ENCODE data around the gene KCNMA1. TPM values are rescaled to one million over a fixed set of nuclear protein-coding genes. Genes with fewer than 3 reads are reported as not detected.

KCNMA1 gene
- total and polyA plus RNA-seq, 2 donors (not counting 1 experiment from before 2014, with no cell fraction given): 0.82 to 3.1 TPM

GRCh38 chr10:77461636-77462296, 175.8 kb downstream of the KCNMA1 start:
- ChIA-PET POLR2A (no interaction called here), CTCF (no interaction called here)
- H3K27me3 Mint-ChIP-seq: peaks cover 3% of the 10 kb centered on the region
- Histone ChIP-seq H4K20me1 (ENCODE audit: control insufficient read depth, insufficient read depth, low read length, poor library complexity, severe bottlenecking) (no peaks in the 10 kb centered on the region), H3K9me3 (ENCODE audit: control extremely low read depth in 1 of 3, control insufficient read depth in 2 of 3, insufficient read depth in 1 of 3, low read length in 2 of 3) (peaks cover 0 to 6% (median 0%) of the 10 kb centered on the region in 3 donors), H3K27ac (ENCODE audit: low read length in 2 of 2) (no peak overlapping the region), H3K4me3 (ENCODE audit: control extremely low read depth in 1 of 5, extremely low read depth in 1 of 5, insufficient read depth in 1 of 5, low read depth in 2 of 5, low read length in 4 of 5) (no peak overlapping the region), H3K4me1 (ENCODE audit: control insufficient read depth in 2 of 2, insufficient read depth in 2 of 2, low read length in 2 of 2) (no peaks in the 10 kb centered on the region), H3K36me3 (replicated peaks in 1 of 2; ENCODE audit: control extremely low read depth in 1 of 2, control insufficient read depth in 1 of 2, extremely low read depth in 1 of 2, insufficient read depth in 2 of 2, low read length in 1 of 2) (no peaks in the 10 kb centered on the region), H2AFZ (ENCODE audit: insufficient read depth, low read depth, low read length, poor library complexity, severe bottlenecking) (no peak overlapping the region), H3K79me2 (ENCODE audit: control insufficient read depth, insufficient read depth, low read length) (no peaks in the 10 kb centered on the region), H3K9ac (ENCODE audit: low read length) (no peak overlapping the region), H3K4me2 (replicated peaks; ENCODE audit: low read depth, low read length, poor library complexity, severe bottlenecking) (no peak overlapping the region), H3K27me3 (replicated peaks in 1 of 4; ENCODE audit: control extremely low read depth in 1 of 4, control insufficient read depth in 3 of 4, insufficient read depth in 4 of 4, low read length in 3 of 4) (peaks cover 0 to 4% (median 0%) of the 10 kb centered on the region in 4 experiments)
- DNase-seq (no peak), ATAC-seq (ENCODE audit: low read depth) (no peak)
- intact Hi-C loops (cut with micrococcal nuclease): no loop called here
- no peak overlapping the region for H3K27ac Mint-ChIP-seq
- no peaks in the 10 kb centered on the region for H3K4me1 Mint-ChIP-seq
- WGBS (ENCODE audit: insufficient coverage): 73% methylated on average over 7 of the region's 7 CpGs
- no peaks in the 10 kb centered on the region for H3K9me3 Mint-ChIP-seq (ENCODE audit: insufficient read depth)
- no peak for TF ChIP-seq EZH2 (IDR thresholded peaks at IDR 0.05; ENCODE audit: borderline replicate concordance, insufficient read depth, low read depth, low read length, poor library complexity, severe bottlenecking)
- TF ChIP-seq CTCF (IDR thresholded peaks at IDR 0.05): no peak
- no peak overlapping the region for H3K4me3 Mint-ChIP-seq

- Histone ChIP-seq H3K9me3 (ENCODE audit: control extremely low read depth in 1 of 3, control insufficient read depth in 2 of 3, insufficient read depth in 1 of 3, low read length in 2 of 3) (peaks cover 0 to 2% (median 0%) of the 10 kb centered on the region in 3 donors), H3K4me3 (ENCODE audit: control extremely low read depth in 1 of 5, extremely low read depth in 1 of 5, insufficient read depth in 1 of 5, low read depth in 2 of 5, low read length in 4 of 5) (no peak overlapping the region), H3K27ac (ENCODE audit: low read length in 2 of 2) (no peak overlapping the region), H3K27me3 (replicated peaks in 1 of 4; ENCODE audit: control extremely low read depth in 1 of 4, control insufficient read depth in 3 of 4, insufficient read depth in 4 of 4, low read length in 3 of 4) (peaks cover 0 to 7% (median 0%) of the 10 kb centered on the region in 4 experiments), H3K4me1 (ENCODE audit: control insufficient read depth in 2 of 2, insufficient read depth in 2 of 2, low read length in 2 of 2) (no peaks in the 10 kb centered on the region), H3K79me2 (ENCODE audit: control insufficient read depth, insufficient read depth, low read length) (no peaks in the 10 kb centered on the region), H4K20me1 (ENCODE audit: control insufficient read depth, insufficient read depth, low read length, poor library complexity, severe bottlenecking) (no peaks in the 10 kb centered on the region), H2AFZ (ENCODE audit: insufficient read depth, low read depth, low read length, poor library complexity, severe bottlenecking) (no peak overlapping the region), H3K36me3 (replicated peaks in 1 of 2; ENCODE audit: control extremely low read depth in 1 of 2, control insufficient read depth in 1 of 2, extremely low read depth in 1 of 2, insufficient read depth in 2 of 2, low read length in 1 of 2) (no peaks in the 10 kb centered on the region), H3K4me2 (replicated peaks; ENCODE audit: low read depth, low read length, poor library complexity, severe bottlenecking) (no peak overlapping the region), H3K9ac (ENCODE audit: low read length) (no peak overlapping the region)
- ChIA-PET CTCF (no interaction called here), POLR2A (no interaction called here)
- Mint-ChIP-seq H3K27ac (no peak overlapping the region), H3K27me3 (peaks cover 5% of the 10 kb centered on the region), H3K9me3 (ENCODE audit: insufficient read depth) (no peaks in the 10 kb centered on the region), H3K4me3 (no peak overlapping the region), H3K4me1 (no peaks in the 10 kb centered on the region)
- DNase-seq (no peak), ATAC-seq (ENCODE audit: low read depth) (no peak)
- no peak for TF ChIP-seq EZH2 (IDR thresholded peaks at IDR 0.05; ENCODE audit: borderline replicate concordance, insufficient read depth, low read depth, low read length, poor library complexity, severe bottlenecking)
- no peak for TF ChIP-seq CTCF (IDR thresholded peaks at IDR 0.05)
- no CpG with 5 or more reads among the region's 3 CpGs for WGBS (ENCODE audit: insufficient coverage)
- intact Hi-C loops (cut with micrococcal nuclease): no loop called here
Measured at GRCh38 chr10:77459905-77460304, 177.7 kb downstream of the KCNMA1 start.

Data from B cell (primary cell).